NCI-H187 (cell line): ENCODE data around the gene KIF21A.

Experiments used
- DNase-seq, 2 experiments: peaks; one replicate each; lab custom pipeline; 2025; lab: John Stamatoyannopoulos, UW

The KIF21A gene

DNA sequence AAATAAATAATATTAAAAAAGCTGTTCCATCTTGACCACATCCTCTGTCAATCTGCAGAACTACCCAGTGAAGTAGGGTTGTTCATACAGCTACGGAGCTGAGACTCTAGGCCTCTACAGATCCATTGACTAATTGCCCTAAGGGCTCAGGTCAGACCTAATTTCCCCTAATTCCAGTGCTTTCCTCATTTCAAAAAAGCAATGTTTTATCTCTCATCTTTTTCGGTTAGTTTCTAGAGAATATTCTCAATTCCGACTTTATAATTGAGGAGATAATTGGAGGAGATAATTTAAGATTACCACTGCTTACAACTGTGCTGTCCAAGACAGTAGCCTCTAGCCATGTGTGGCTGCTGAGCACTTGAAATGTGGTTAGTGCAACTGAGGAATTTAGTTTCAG lies 167.1 kb downstream of the KIF21A start:
- DNase-seq: no peak

DNA sequence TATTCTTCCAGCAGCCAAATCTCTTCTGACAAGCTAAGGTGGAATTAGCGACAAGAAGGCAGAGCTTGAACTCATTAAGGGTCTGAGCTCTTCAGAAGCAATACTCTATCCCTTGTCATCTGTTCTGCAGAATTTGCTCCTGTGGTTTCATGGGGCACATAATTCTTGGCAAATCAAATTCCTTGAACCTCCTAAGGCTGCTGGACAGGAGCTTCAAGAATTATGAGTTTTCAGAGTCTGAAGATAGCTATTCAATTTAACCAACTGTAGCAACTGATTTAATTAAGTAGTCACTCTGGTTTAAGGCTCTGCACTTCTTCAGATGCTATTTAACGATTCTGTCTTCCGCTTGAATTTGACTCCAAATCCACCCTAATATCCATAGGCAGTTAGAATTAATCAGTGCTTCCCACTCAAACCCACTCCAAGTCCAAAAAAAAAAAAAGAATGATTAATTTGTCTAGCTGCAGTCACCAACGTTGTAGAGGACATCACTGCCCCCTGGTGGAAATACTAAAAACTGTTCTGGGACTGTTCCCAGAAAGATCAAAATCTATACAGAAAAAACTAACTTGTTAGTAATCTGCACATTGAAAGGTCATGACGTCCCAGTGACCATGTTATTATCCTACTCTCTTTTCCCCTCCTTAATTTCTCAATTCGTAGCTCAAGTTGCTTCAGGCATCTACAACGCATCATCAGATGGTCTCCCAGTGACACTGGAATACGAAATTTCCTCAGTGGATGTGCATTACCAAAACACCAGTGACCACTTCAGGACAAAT lies 169.9 kb downstream of the KIF21A start:
- DNase-seq: no peak

DNA sequence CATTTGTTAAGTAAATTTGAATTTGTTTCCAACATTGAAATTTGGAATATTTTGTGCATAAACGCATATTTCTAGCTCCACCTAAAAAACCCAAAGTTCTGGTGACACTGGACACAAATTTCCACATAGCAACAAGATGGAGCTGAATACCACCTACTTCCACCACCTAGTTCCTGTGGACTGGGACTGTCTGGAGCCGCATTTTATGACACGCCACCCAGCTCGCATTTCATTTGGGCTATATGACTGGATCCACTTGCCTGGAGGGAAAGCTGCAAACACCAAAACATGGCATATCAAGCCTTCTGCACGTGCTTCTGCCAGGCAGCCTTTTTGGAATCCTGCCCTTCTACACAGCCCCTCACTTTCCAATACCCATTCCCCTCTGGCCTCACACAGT lies 173.4 kb downstream of the KIF21A start:
- no peak for DNase-seq

DNA sequence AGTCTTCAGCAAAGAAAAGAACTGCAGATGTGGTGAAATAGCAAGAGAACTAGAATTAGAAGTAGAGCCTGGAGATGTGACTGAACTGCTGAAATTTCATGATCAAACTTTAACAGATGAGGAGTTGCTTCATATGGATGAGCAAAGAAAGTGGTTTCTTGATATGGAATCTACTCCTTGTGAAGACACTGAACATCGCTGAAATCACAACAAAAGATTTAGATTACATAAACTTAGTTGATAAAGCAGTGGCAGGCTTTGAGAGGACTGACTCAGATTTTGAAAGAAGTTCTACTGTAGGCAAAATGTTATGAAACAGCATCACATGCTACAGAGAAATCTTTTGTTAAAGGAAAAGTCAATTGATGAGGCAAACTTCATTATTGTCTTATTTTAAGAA lies 175.0 kb downstream of the KIF21A start:
- DNase-seq: no peak

DNA sequence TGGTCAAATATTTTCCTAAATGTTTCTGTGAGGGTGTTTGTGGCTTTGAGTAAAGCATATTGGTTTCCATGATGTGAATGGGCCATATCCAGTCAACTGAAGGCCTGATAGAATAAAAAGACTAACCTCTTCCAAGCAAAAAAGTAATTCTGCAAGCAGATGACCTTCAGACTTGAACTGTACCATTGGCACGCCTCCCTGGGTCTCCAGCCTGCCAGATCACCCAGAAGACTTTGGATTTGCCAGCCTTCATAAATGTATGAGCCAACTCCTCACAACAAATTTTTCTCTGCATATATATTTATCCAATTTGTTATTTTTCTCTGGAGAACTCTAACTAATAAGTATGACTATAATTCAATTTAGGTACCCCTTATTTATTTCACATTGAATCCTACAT lies 190.3 kb downstream of the KIF21A start:
- no peak for DNase-seq
